Caco-2 (cell line): ENCODE measurements around the gene SHISA3. TPM values are rescaled to one million over a fixed set of nuclear protein-coding genes. Genes with fewer than 3 reads are reported as not detected.

Source experiments
- BruUV-seq: library from RNA; stranded (reverse); fragments of 400-500 nt; replicated peaks from 2 replicates; lab custom pipeline; 2021; lab: Mats Ljungman, UMichigan
- CTCF ChIA-PET: fragments of 300-600 bp; sonication (Branson Sonifier 250); formaldehyde crosslinking; loops from one replicate; lab custom pipeline; 2022; ENCODE audit warnings: antibody characterized with exemption; lab: Charles Lee
- POLR2A ChIA-PET: fragments of 300-600 bp; sonication (Branson Sonifier 250); formaldehyde crosslinking; loops from one replicate; lab custom pipeline; 2022; ENCODE audit warnings: antibody characterized with exemption; lab: Charles Lee
- DNase-seq, 2 experiments: peaks; one replicate each; pipeline versions ENCODE4 v3.0.0 to v3.0.0-alpha.2; 2020 to 2022
- H3K27me3 ChIP-seq: replicated peaks from 2 replicates; pipeline ENCODE4 v1.6.0; 2011; ENCODE audit warnings: low read length; ENCODE audit not compliant: control insufficient read depth, insufficient read depth
- H3K36me3 ChIP-seq: 2 replicates; pipeline ENCODE4 v1.5.1; 2011; ENCODE audit warnings: low read length; ENCODE audit not compliant: control insufficient read depth, insufficient read depth
- H3K4me1 ChIP-seq: fragments of 250-450 bp; sonication (Bioruptor Pico); 2 replicates; pipeline ENCODE4 v1.5.1; 2020; ENCODE audit warnings: mild to moderate bottlenecking
- H3K4me3 ChIP-seq: 2 replicates; pipeline ENCODE4 v1.5.1; 2011; ENCODE audit warnings: low read depth, mild to moderate bottlenecking, control low read depth, low read length
- H3K9me3 ChIP-seq: fragments of 250-450 bp; sonication (Bioruptor Pico); 2 replicates; pipeline ENCODE4 v1.5.1; 2020; ENCODE audit warnings: mild to moderate bottlenecking, moderate library complexity
- H3K27ac Mint-ChIP-seq: one replicate; pipeline ENCODE4 v1.8.0; 2022; ENCODE audit warnings: mixed read lengths; ENCODE audit not compliant: unreplicated experiment
- H3K27me3 Mint-ChIP-seq: one replicate; pipeline ENCODE4 v1.8.0; 2022; ENCODE audit warnings: mixed read lengths; ENCODE audit not compliant: insufficient read depth, unreplicated experiment
- H3K36me3 Mint-ChIP-seq: one replicate; pipeline ENCODE4 v1.8.0; 2022; ENCODE audit warnings: mild to moderate bottlenecking, mixed read lengths; ENCODE audit not compliant: insufficient read depth, unreplicated experiment
- H3K4me1 Mint-ChIP-seq: one replicate; pipeline ENCODE4 v1.8.0; 2022; ENCODE audit warnings: low read depth, mixed read lengths; ENCODE audit not compliant: unreplicated experiment
- H3K4me3 Mint-ChIP-seq: one replicate; pipeline ENCODE4 v1.8.0; 2022; ENCODE audit warnings: mild to moderate bottlenecking, moderate library complexity, mixed read lengths; ENCODE audit not compliant: unreplicated experiment
- H3K9me3 Mint-ChIP-seq: one replicate; pipeline ENCODE4 v1.8.0; 2022; ENCODE audit warnings: mixed read lengths; ENCODE audit not compliant: unreplicated experiment
- CTCF ChIP-seq, 2 experiments: fragments of 200-600 bp in 1 of 2; IDR thresholded peaks; 1 replicate in 1 of 2; 2 replicates in 1 of 2; pipeline versions ENCODE4 v1.5.1 to v1.8.0; 2011 to 2022; ENCODE audit warnings: antibody characterized with exemption in 1 of 2, control low read depth in 1 of 2, inconsistent platforms in 1 of 2, low read depth in 1 of 2, low read length in 1 of 2, mild to moderate bottlenecking in 1 of 2, moderate library complexity in 1 of 2; ENCODE audit not compliant: insufficient read depth in 1 of 2, severe bottlenecking in 1 of 2, unreplicated experiment in 1 of 2
- intact Hi-C: fragments of 100-400 bp; cut with micrococcal nuclease; formaldehyde crosslinking; loops from one replicate; pipeline ENCODE4 v1.10.0; 2022; ENCODE audit not compliant: unreplicated experiment
- total RNA-seq: library from RNA; stranded (reverse); gene quantifications from 2 replicates; pipeline ENCODE4 v1.2.3, GENCODE V29; 2022

Gene SHISA3
- total RNA-seq, 1 experiment from 2014 or later: not detected

- H3K4me1 ChIP-seq: no peaks in the 10 kb centered on the region
- no peaks in the 10 kb centered on the region for H3K27me3 ChIP-seq
- Mint-ChIP-seq H3K4me3 (no peak overlapping the region), H3K36me3 (no peaks in the 10 kb centered on the region), H3K9me3 (no peaks in the 10 kb centered on the region), H3K27me3 (no peaks in the 10 kb centered on the region), H3K27ac (no peak overlapping the region), H3K4me1 (peaks cover 6% of the 10 kb centered on the region)
- no peak for DNase-seq
- no TSS peak for BruUV-seq
- CTCF ChIA-PET: no interaction called here
- H3K9me3 ChIP-seq: no peaks in the 10 kb centered on the region
- intact Hi-C loops: no loop called here
- H3K36me3 ChIP-seq: no peaks in the 10 kb centered on the region
- no peak overlapping the region for H3K4me3 ChIP-seq
- no peak for TF ChIP-seq CTCF (IDR thresholded peaks at IDR 0.05; ENCODE audit: insufficient read depth in 1 of 2, low read depth in 1 of 2, low read length in 1 of 2, severe bottlenecking in 1 of 2, unreplicated experiment in 1 of 2)
- POLR2A ChIA-PET: no interaction called here
Measured at GRCh38 chr4:42436928-42437565, 39.8 kb downstream of the SHISA3 start.

GRCh38 chr4:42440083-42440482 is 42.8 kb downstream of the SHISA3 start:
- Histone ChIP-seq H3K27me3 (no peaks in the 10 kb centered on the region), H3K4me1 (no peaks in the 10 kb centered on the region), H3K9me3 (no peaks in the 10 kb centered on the region), H3K4me3 (no peak overlapping the region), H3K36me3 (no peaks in the 10 kb centered on the region)
- POLR2A ChIA-PET: interaction anchor here (0.5 kb wide), 1 partner anchor 450 kb away, joined by 3 read pairs; no protein-coding TSS in a partner anchor
- no peak for TF ChIP-seq CTCF (IDR thresholded peaks at IDR 0.05; ENCODE audit: insufficient read depth in 1 of 2, low read depth in 1 of 2, low read length in 1 of 2, severe bottlenecking in 1 of 2, unreplicated experiment in 1 of 2)
- Mint-ChIP-seq H3K9me3 (no peaks in the 10 kb centered on the region), H3K27ac (no peak overlapping the region), H3K4me1 (peaks cover 6% of the 10 kb centered on the region), H3K4me3 (no peak overlapping the region), H3K27me3 (no peaks in the 10 kb centered on the region), H3K36me3 (no peaks in the 10 kb centered on the region)
- no TSS peak for BruUV-seq
- intact Hi-C loops: no loop called here
- CTCF ChIA-PET: no interaction called here
- no peak for DNase-seq

GRCh38 chr4:42442601-42443000 is 45.3 kb downstream of the SHISA3 start:
- H3K9me3 ChIP-seq: no peaks in the 10 kb centered on the region
- Mint-ChIP-seq H3K4me3 (no peak overlapping the region), H3K27ac (no peak overlapping the region), H3K36me3 (no peaks in the 10 kb centered on the region), H3K27me3 (no peaks in the 10 kb centered on the region), H3K9me3 (no peaks in the 10 kb centered on the region), H3K4me1 (peaks cover 6% of the 10 kb centered on the region)
- no peak for DNase-seq
- no peaks in the 10 kb centered on the region for H3K27me3 ChIP-seq
- no peaks in the 10 kb centered on the region for H3K36me3 ChIP-seq
- CTCF ChIA-PET: no interaction called here
- intact Hi-C loops: no loop called here
- POLR2A ChIA-PET: no interaction called here
- no peak overlapping the region for H3K4me3 ChIP-seq
- no peaks in the 10 kb centered on the region for H3K4me1 ChIP-seq
- TF ChIP-seq CTCF (IDR thresholded peaks at IDR 0.05; ENCODE audit: insufficient read depth in 1 of 2, low read depth in 1 of 2, low read length in 1 of 2, severe bottlenecking in 1 of 2, unreplicated experiment in 1 of 2): no peak
- no TSS peak for BruUV-seq
